CD4-positive, alpha-beta T cell treated with Interleukin-1 beta for 1 hour (primary cell): ENCODE measurements around the gene ANKRD9.
"Not testable (repeated sequence)": the region's sequence is repeated elsewhere in the genome, so short reads cannot be mapped to it uniquely, and the experiment has no call there.

Experiments
- DNase-seq, 2 donors: peaks; one replicate each; pipeline ENCODE4 v3.0.0-alpha.2; 2020 to 2022

The ANKRD9 gene

DNA sequence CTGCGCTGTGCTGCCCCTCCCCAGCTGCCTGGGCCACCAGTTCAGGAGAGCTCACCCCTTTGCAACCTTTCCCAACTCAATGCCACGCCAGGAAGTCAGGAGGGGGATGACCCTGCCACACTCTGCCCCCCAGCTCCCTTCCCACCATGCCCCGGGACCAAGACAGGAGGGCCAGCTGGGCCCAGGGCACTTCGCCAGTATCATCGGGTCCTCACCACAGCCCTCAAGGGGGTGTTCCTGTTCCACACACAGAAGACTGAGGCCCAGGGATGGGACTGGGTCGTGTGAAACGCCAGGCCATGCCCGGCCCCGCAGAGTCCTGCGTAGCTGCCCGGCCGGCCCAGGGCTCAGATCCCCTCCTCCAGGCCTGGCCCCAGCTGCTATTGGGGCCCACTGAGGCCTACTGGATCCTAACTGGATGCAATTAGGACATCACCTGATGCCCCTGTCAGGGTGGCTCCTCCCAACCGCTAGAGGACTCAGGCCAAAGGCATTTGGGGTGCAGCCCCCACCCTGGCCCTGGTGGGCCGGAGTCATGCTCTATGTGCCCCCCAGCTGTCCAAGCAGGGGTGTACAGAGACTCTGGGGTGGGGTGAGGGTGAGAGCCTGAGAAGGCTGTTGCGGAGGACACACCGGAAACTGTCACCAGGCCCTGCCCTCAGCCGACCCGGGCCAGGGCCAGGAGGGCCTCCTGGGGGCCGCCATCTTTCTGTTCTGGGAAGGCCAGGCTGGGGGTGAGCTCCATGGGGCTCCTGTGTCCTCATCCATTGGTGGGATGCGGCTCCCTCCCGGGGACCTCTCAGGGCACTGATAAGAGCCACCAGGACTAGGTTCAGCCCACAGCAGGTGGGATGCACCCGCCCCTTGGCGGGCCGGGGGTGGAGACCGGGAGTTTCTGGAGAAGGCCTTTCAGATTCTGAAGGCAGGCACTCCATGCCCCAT is 29.3 kb upstream of the ANKRD9 start:
- no peak for DNase-seq

DNA sequence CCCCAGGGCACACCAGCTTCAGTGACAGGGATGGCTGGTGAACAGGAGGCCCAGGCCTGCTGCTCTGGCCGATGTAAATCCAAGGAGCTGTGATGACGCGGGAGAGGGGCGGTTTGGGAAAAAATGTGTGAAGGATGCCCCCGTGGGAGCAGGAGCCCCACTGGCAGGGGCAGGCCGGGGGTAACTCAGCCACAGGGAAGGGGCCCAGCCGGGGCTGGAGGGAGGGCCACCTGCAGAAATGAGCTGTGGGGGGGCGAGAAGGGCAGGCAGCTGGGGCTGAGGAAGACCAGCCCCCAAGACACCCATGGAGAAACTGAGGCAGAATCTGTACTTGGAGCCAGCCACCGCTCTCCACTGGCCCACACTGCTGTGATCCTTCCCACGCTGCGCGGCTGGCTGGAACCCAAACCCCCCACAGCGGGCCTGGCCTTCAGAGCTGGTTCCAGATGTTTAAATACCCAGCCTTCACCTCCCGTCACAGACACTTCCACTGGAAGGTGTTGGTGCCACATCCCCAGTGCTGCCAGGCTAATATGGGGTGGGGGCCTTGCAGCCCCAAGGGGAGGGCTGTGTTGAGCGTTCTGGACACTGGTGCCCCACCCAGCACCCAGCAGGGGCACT is 28.5 kb upstream of the ANKRD9 start:
- DNase-seq = no peak

DNA sequence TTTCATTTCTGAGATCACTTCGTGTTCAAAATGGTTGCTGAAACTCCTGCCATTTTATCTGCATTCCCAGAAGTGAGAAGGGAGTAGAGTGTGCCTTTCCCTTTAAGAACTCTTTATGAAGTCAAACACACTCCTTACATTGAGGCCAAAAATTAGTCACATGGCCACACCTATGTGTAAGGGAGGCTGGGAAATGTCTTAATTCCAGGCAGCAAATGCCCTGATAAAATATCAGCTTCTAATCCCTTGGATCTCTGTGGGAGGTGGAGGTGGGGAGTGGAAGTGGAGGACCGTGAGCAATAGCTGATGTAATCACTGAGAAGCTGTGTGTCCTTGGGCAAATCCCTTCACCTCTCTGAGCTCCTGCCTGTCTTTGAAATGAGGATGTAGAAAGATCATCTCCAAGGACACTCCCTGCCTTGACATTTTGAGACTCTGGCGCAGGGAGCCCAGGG is 22.7 kb upstream of the ANKRD9 start:
- DNase-seq = no peak

DNA sequence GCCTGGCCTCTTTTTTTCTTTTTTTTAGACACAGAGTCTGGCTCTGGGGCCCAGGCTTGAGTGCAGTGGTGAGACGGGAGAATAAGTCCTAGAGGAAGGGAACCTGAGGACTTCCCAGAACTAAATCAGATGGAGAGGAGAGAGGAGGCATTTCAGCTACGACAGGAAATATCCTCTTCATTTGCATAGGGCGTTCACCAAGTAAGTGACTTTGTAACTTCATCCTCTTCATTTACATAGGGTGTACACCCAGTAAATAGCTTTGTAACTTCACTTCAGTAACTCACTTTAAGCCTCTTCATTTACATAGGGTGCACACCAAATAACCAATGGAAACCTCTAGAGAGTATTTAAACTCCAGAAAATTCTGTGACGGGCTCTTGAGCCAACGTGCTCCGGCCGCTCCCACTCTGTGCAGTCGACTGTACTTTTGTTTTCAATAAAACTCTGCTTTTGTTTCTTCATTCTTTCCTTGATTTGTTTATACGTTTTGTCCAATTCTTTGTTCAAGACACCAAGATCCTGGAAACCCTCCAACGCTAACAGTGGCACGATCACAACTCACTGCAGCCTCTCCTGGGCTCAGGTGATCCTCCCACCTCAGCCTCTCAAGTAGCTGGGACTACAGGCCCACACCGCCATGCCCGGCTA is 21.4 kb upstream of the ANKRD9 start:
- no peak for DNase-seq

DNA sequence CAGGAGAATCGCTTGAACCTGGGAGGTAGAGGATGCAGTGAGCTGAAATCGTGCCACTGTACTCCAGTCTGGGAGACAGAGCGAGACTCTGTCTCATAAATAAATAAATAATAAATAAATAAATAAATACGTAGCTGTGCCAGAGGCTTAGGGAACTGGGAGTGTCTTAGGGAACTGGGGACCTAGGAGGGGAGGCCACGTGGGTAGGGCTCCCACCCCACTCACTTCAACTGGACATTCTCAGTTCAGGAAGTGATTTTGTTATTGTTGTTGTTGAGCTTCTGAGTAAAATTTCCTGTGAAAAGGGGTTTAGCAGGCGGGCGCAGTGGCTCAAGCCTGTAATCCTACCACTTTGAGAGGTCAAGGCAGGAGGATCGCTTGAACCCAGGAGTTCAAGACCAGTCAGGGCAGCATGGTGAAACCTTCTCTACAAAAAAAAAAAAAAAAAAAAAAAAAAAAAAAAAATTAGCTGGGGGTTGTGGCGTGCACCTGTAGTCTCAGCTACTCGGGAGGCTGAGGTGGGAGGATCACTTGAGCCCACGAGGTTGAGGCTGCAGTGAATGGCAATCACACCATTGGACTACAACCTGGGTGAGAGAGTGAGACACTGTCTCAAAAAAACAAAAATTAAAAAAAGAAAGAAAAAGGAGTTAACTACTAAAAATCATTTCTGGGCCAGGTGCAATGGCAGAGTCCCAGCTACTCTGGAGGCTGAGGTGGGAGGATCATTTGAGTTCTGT is 19.0 kb upstream of the ANKRD9 start:
- DNase-seq = no peak

DNA sequence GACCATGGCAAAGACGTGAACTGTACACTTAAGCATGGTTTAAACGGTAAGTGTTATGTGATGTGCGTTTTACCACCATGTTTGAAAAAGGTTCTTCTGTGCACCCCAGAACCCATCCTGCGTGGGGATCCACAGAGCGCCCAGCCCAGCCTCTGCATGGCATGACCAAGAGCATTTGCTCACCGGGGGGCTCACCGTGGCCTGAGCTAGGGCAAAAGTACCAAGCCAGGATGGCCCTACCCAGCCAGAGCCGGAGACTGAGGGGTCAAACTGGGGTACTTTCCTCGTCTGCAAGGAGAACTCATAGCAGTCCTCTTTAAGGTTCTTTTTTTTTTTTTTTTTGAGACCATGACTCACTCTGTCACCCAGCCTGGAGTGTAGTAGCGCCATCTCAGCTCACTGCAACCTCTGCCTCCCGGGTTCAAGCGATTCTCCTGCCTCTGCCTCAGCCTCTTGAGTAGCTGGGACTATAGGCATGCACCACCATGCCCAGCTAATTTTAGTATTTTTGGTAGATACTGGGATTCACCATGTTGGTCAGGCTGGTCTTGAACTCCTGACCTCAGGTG is 16.4 kb upstream of the ANKRD9 start:
- no peak for DNase-seq

DNA sequence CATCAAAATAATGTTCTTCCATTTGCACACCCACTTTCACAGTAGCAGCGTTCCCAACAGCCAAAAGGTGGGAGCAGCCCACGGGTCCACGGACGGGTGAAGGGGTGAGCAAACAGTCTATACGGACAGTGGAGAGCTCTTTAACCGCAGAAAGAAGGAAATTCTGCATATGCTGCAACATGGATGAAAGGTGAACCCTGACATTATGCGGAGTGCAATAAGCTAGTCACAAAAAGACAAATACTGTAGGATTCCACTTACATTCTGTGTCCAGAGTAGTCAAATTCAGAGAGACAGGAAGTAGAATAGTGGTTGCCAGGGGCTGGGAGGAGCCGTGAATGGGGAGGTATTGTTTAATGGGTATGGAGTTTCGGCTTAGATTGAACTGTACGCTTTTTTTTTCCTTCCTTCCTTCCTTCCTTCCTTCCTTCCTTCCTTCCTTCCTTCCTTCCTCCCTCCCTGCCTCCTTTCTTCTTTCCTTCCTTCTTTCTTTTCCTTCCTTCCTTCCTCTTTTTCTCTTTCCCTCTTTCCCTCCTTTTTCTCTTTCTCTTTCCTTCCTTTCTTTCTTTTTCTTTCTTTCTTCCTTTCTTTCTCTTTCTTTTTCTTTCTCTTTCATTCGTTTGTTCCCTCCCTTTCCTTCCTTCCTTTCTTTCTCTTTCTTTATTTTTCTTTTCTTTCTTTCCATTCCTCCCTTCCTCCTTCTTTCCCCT is 15.8 kb upstream of the ANKRD9 start:
- peak; percentile 43 to 50 for DNase-seq

DNA sequence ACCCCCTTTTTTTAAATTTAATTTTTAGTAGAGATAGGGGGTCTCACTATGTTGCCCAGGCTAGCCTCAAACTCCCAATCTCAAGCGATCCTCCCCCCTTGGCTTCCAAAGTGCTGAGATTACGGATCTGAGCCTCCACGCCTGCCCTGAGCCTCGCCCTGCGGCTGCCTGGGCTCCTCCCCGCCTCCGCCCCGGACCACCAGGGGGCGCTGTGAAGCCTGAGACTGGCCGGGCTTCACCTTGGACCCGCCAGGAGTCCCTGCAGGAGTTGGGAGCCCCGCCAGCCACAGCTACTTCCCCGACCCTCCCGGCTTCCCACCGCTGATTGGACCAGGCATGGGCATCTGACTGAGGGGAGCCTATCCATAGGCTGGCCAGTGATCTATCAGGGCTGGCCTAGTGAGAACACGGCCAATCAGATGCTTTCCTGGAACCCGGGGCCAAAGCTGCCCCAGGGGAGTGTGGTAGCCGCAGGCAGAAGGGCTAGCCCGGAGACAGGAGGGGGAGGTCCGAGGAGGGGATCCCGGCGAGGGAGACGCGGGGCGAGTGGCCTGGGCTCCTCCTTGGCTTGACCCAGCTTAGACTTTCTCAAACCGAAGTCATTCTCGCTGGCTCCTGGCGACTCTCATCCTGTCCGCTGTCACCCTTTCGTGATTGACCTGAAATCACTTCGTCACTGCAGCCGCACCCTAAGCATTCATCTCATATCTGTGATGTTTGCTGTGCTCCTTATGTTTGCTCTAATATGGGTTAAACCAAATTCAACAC is 15.1 kb upstream of the ANKRD9 start:
- peak; percentile 93 to 94 for DNase-seq

DNA sequence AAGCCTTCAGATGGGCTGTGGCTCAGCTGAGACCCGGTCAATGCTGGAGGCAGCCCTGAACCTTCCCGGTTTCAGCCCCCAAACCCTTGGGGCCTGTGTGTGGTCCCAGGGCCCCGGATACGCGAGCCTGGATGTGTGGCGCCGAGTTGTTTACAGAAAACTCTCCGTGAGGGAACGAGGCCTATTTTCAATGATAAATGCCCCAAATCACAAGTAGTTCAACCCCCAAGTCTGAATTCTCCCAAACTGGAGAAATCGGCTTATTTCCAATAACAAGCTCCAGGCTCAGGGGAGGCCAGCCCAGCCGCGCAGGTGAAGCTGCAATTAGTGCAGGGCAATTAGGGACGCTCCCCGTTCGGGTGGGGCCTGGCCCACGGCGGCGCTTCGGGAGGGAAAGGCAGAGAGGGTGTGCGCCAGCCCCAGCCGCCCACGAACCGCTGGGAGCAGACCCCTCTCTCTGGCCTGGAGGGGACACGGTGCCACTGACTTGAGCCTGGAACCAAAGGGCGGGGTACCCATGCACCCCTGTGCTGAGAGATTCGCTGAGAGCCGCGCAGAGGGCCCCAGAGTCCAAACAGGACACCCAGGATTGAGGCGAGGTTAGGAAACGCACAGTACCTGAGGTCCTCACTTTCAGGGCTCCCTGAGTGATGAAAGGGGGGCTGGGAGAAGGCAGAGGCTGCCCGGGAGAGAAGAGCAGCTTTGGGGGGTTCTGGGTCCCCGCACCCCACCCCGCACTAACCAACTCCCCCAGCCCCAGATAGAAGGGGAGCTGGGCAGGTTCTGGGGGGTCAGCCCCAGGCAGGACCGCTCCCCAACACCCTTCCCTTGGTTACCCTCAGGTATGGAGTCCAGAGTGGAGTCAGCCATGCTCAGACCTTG is 14.2 kb upstream of the ANKRD9 start:
- no peak for DNase-seq

DNA sequence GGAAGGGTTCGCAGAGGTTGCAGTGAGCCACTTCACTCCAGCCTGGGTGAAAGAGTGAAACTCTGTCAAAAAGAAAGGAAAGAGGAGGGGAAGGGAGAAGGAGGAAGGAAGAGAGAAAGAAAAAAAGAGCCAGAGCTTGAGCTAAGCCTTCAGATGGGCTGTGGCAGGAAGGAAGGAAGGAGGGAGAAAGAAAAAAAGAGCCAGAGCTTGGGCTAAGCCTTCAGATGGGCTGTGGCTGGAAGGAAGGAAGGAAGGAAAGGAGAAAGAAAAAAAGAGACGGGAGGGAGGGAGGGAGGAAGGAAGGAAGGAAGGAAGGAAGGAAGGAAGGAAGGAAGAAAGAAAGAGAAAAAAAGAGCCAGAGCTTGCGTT is 13.6 kb upstream of the ANKRD9 start:
- no peak for DNase-seq

DNA sequence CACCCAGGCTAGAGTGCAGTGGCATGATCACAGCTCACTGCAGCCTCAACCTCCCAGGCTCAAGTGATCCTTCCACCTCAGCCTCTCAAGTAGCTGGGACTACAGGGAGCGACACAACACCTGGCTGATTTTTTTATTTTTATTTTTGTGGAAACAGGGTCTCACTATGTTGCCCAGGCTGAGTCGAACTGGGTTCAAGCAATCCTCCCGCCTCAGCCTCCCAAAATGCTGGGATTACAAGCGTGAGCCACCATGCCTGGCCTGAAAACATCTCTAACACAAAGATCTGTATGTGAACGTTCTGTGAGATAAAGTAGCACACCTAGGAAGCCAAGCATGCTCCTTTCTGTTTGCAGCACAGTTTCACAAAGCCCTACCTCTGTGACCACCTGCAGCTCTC is 10.1 kb upstream of the ANKRD9 start:
- DNase-seq = not testable (repeated sequence)

DNA sequence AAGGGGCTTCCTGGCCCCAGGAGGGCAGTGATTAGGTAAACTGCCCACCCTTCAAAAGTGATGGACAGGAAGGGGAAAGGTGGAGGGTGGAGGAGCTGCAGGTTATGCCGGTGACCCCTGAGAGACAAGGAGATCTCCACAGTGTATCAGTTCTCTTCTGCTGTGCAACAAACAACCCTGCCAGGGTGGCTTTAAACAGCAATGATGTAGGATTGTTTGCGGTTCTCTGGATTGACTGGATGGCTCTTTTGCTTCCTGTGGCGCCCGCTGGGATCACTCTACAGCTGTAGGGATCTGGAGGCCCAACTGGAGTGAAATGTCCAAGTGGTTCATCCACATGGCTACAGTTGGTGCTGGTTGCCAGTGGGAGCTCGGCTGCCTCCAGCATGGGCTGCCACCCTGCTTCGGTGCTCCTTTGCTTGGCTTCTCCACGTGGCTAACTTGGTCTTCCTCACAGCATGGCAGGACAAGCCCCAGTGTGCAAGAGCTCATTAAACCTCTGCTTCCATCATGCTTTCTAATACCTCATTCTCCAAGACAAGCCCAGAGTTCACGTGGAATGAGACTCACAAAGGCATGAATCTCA is 8.6 kb upstream of the ANKRD9 start:
- DNase-seq = no peak

DNA sequence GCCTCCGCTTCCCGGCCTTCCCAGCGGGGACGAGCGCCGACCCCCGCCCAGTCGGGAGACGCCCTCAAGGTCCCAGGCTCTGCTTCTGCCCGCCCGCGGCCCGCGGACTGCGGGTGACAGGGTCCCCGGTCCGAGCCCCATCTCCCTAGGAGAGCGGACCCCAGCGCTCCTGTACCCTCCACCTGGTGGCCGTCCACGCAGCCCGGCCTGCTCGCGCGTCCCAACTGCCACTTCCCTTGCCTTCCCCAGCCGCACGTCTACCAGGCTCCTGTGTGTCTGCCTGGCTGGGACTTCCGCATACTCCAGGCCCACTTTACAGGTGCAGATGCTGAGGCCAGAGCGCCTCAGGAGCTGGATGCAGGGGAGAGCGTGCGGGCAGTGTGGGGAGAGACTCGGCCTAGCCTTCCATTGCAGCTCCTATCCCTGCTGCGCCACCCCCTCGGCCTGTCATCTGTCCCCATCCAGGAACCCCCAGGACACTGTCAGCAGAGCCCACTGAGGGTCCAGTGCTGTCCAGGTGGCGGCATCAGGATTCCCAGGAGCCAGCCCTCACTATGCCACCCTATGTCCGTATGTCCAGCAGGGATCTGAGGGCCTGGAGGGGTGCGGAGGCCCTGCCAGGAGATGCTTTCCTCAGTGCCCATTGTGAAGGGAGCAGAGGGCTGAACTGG is 8.0 kb upstream of the ANKRD9 start:
- no peak for DNase-seq

DNA sequence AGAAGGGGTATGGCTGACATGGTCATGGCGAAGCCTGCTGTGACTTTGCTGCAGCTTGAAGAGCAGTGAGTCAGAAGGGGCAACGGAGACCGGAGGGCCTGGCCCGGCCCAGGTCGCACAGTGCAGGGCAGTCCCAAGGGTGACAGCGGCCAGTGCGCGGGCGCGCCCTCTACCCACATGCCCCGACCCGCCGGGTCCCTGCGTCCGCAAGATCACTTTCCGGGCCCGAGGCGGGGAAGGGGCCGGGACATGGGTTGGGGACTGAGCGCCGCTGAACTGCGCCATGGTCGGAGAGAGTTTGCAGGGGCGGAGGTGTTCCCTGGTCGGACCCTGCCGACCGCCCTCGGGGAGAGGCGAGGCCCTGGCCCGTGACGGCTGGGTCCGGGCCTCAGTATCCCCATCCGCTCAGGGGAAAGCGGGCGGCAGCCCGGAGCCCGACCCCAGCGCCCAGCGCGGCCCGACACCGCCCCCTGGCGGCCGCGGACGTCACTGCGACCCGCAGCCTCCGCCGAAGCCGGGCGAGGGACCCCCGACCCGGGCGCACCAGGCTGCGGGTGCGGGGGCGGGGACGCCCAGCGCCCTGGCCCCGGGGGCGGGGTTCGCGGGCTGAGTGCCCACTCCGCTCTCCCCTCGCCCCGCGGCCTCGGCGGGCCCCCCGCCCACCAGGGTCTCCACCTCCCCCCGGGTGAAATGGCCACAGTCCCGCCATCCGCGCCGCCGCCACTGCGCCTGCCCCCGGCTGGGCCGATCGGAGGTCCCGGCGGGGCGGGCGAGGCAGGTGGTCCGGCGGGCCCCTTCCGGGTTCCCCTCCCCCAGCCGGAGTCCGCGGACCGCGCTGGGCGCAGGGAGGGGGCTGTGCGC is 7.2 kb upstream of the ANKRD9 start:
- peak; percentile 52 to 61 for DNase-seq

DNA sequence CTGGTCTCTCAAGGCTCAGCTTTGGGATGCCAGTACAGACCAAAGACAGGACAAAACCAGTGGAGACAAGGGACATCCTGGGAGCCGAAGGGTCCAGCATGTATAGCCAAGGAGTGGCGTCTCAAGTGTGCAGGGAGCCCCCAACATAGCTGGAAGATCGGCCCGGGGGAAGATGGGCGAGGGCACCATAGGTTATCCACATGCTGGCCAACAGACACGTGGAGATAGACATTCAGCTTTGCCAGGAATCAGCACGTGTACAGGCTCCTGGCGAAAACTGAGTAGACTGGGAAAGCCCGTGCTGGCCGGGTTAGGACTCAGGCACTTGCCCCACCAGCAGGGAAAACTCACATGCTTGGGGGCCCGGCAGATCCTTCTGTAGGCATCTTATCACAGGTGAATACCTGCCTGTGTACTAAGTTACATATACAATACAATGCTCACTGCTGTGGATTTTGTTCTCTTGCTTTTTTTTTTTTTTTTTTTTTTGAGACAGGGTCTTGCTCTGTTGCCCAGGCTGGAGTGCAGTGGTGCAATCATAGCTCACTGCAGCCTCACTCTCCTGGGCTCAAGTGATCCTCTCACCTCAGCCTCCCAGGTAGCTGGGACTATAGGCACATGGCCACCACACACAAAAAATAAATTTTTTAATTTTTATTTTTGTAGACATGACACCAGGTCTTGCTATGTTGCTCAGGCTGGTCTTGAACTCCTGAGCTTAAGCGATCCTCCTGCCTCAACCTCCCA is 5.6 kb upstream of the ANKRD9 start:
- DNase-seq = no peak

DNA sequence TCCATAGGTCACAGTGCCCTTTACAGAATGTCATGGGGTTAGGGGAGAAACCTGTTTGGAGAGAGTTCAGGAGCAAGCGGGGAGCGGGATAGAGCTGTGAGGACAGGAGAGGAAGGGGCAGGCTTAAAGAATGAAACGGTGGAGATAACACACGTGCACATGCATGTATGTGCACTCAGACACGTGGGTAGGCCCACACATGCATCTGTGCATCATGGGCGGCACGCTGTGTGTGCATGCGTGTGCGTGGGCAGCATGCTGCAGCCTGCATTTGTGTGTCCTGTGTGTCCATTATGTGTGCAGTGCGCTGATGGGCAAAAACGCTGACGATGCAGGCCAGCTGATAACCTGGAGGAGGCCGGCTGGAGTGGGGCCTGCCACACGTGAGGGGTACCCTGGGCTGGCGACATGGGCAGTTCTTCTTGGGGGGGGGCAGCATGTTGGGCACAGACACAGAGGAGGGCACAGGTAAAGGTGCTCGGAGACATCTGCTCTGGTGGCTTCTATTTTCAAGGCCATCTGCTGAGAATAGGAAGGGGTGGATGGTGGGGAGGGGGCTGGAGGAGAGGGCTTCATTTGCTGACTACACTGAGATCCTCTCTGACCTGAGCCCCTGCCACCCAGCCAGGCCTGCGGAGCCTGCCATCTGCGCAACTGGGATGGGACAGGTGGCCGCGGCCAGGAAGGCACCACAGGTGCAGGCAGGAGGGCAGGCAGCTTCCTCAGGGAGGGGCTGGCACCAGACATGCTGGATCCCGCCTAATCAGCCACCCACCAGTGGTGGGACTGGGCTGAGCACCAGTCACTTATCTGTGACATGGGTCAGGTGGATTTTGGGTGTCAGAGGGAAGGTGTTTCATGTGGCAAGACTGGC is 4.6 kb upstream of the ANKRD9 start:
- no peak for DNase-seq
